ENCODE data around the gene ANK3. TPM values are rescaled to one million over a fixed set of nuclear protein-coding genes. Genes with fewer than 3 reads are reported as not detected.

The ANK3 gene
- total RNA-seq, 1 donor from 2014 or later = 65.3 TPM

DNA sequence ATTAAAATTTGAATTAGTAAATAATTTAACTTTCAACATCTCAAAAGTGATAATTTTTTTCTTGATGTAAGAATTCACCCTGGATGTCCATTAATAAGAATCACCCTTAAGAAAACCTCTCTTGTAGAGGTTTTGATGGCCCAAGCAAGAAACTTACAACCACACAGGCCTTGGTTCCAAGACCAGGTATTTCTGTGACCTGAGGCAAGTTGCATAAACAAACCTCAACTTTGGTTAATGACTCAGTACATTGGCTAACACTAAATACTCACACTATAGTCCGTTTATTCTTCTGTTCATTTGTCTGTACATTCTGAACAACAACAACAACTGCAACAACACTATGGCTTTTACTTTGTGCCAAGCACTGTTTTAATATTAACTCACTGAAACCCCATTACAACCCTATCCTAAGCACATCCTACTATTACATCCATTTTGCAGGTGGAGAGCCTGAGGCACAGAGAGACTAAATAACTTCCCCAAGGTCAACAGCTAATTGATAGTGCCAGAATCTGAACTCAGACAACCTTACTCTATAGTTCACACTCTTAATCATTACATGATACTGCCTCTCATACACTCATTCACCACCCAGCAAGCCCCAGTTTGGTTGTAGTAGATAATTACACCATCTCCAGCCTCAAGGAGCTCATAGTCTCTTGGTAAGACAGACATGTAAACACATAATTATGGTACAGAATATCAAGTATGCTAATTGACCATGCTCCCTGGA, 6.6 kb downstream of the ANK3 start:
- Histone ChIP-seq H3K27ac (no peak overlapping the region), H3K4me3 (no peak overlapping the region), H3K36me3 (no peaks in the 10 kb centered on the region), H3K4me1 (peaks cover 8% of the 10 kb centered on the region), H3K9me3 (no peaks in the 10 kb centered on the region), H3K27me3 (no peaks in the 10 kb centered on the region)
- TF ChIP-seq POLR2AphosphoS5 (IDR thresholded peaks at IDR 0.05; ENCODE audit: insufficient read depth in 1 of 2, low read depth in 1 of 2) (no peak), CTCF (IDR thresholded peaks at IDR 0.05) (no peak), POLR2A (IDR thresholded peaks at IDR 0.05) (no peak)
- intact Hi-C loops (cut with DNase I) = no loop called here
- no peak for DNase-seq (ENCODE audit: extremely low spot score in 2 of 2)

GRCh38 chr10:60380781-60381180, 8.9 kb downstream of the ANK3 start:
- no peak for TF ChIP-seq POLR2A (IDR thresholded peaks at IDR 0.05)
- no peak for TF ChIP-seq POLR2AphosphoS5 (IDR thresholded peaks at IDR 0.05; ENCODE audit: insufficient read depth in 1 of 2, low read depth in 1 of 2)
- no peak for TF ChIP-seq CTCF (IDR thresholded peaks at IDR 0.05)

DNA sequence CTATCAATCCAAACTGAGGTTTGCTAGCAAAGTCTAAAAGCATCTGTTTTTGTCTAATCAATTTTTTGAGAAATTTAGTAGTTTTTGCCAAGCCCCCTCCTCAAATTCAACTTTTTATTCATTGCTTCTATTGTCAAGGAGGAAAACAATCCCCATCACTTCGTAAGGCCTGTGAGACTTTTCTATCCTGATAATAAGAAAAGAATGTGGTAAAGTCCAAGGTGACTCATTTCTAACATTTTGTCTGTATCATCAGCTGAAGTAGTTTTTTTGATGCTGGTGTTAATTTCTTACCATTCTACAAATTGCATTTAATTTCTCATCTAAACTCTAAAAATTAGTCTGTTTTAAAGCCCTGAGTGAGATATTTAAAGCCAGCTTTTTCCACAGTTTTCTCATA, 11.7 kb downstream of the ANK3 start:
- intact Hi-C loops (cut with DNase I) = no loop called here
- Histone ChIP-seq H3K4me1 (no peaks in the 10 kb centered on the region), H3K27me3 (no peaks in the 10 kb centered on the region), H3K27ac (no peak overlapping the region), H3K9me3 (no peaks in the 10 kb centered on the region), H3K36me3 (no peaks in the 10 kb centered on the region), H3K4me3 (no peak overlapping the region)
- DNase-seq (ENCODE audit: extremely low spot score in 2 of 2) = no peak
- TF ChIP-seq POLR2A (IDR thresholded peaks at IDR 0.05) (no peak), POLR2AphosphoS5 (IDR thresholded peaks at IDR 0.05; ENCODE audit: insufficient read depth in 1 of 2, low read depth in 1 of 2) (no peak)

More at GRCh38 chr10:60380781-60381180, 8.9 kb downstream of the ANK3 start:
- Histone ChIP-seq H3K27me3 (no peaks in the 10 kb centered on the region), H3K4me3 (no peak overlapping the region), H3K9me3 (no peaks in the 10 kb centered on the region), H3K4me1 (peaks cover 8% of the 10 kb centered on the region), H3K27ac (no peak overlapping the region), H3K36me3 (no peaks in the 10 kb centered on the region)
- DNase-seq (ENCODE audit: extremely low spot score in 2 of 2) = no peak
- intact Hi-C loops (cut with DNase I) = no loop called here

DNA sequence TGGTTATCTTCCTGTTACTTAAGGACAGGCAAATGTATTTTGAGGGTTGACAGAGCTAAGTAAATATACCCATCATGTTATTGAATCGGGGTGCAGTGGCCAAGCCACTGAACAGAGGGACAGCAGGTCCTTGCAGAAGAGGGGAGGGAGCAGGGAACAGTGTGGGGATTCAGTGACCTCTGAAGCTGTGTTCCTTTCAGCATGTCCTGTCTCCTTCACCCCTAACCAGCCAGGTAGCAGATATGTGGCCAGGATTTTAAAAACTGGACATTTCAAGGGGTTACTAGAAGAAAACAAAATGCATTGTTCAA, 12.7 kb downstream of the ANK3 start:
- Histone ChIP-seq H3K36me3 (no peaks in the 10 kb centered on the region), H3K27ac (no peak overlapping the region), H3K4me1 (no peaks in the 10 kb centered on the region), H3K9me3 (no peaks in the 10 kb centered on the region), H3K27me3 (no peaks in the 10 kb centered on the region), H3K4me3 (no peak overlapping the region)
- TF ChIP-seq POLR2A (IDR thresholded peaks at IDR 0.05) (no peak), POLR2AphosphoS5 (IDR thresholded peaks at IDR 0.05; ENCODE audit: insufficient read depth in 1 of 2, low read depth in 1 of 2) (no peak), CTCF (IDR thresholded peaks at IDR 0.05) (no peak)
- DNase-seq (ENCODE audit: extremely low spot score in 2 of 2) = no peak
- intact Hi-C loops (cut with DNase I) = no loop called here

- TF ChIP-seq CTCF (IDR thresholded peaks at IDR 0.05) = no peak
- TF ChIP-seq POLR2A (IDR thresholded peaks at IDR 0.05) = no peak
- no peak for TF ChIP-seq POLR2AphosphoS5 (IDR thresholded peaks at IDR 0.05; ENCODE audit: insufficient read depth in 1 of 2, low read depth in 1 of 2)
- no peaks in the 10 kb centered on the region for H3K4me1 ChIP-seq
- H3K4me3 ChIP-seq = no peak overlapping the region
- H3K27ac ChIP-seq = no peak overlapping the region
- H3K27me3 ChIP-seq = no peaks in the 10 kb centered on the region
- DNase-seq (ENCODE audit: extremely low spot score in 2 of 2) = no peak
- intact Hi-C loops (cut with DNase I) = no loop called here
- H3K9me3 ChIP-seq = no peaks in the 10 kb centered on the region
- H3K36me3 ChIP-seq = no peaks in the 10 kb centered on the region
These were observed 13.2 kb downstream of the ANK3 start for GRCh38 chr10:60376221-60377041.

Data from vagina (tissue), 2 donors.